Stimulated activated CD8-positive, alpha-beta memory T cell treated with anti-CD3 and anti-CD28 coated beads, Interleukin-2, amount 100 ng/mL, for 1 hour (primary cell): ENCODE data around the gene NEGR1.

Experiments
- DNase-seq, 2 donors: peaks; one replicate each; pipeline ENCODE4 v3.0.0-alpha.2; 2020; ENCODE audit warnings: low read depth in 2 of 2

Gene NEGR1

DNA sequence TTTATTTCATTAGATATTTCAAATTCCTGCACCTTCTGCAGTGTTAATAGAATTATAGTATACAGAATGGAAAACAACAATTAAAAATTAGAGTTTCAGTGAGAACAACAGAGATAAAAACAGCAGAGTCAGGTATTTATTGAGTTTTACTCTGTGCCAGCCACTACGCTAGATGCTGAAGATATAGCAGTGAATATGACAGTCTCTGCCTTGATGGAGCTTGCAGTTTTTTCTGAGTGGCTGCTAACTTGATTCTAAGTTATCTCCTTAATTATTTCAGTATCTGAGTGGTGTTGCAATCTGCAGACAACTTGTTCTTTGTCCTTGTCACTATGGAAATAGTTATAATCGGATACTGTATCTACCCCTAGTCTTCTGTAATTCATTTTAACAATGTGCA is 817.2 kb downstream of the NEGR1 start:
- no peak for DNase-seq

DNA sequence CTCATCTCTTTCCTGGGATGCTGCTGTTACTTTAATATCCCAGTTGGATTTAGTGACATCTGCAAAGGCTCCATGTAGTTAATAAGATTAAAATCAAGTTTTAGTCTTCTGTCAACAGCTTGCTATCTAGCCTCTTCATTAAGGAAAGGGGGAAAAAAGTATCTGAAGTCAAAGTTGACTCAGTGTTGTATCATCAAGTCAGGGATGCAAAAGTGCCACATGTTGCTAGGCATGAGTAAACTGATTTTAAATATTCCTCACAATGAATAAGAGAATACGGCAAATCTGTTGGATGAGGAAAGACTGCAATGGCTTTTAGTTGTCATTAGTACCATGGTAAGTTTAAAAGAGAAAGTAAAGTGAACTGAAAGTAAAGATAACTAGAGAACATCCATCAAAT is 818.3 kb downstream of the NEGR1 start:
- no peak for DNase-seq

DNA sequence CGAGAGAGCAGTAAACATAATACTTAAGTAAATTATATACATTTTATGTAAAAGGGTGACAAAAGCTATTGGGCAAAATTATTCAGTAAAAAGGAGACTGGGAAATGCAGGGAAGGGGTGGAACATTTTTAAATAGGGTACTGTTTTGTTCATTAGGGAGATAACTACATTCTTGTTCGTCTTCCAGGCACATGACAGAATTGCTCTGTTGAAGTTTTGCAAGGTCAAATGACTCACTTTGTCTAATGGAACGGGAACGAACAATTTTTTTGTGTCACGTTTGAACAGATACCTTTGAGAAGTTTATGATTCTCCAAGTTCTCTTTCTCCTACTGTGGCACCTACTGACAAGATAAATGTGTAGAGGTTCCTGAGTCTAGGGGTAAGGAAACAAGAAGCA is 819.2 kb downstream of the NEGR1 start:
- DNase-seq, result no peak

DNA sequence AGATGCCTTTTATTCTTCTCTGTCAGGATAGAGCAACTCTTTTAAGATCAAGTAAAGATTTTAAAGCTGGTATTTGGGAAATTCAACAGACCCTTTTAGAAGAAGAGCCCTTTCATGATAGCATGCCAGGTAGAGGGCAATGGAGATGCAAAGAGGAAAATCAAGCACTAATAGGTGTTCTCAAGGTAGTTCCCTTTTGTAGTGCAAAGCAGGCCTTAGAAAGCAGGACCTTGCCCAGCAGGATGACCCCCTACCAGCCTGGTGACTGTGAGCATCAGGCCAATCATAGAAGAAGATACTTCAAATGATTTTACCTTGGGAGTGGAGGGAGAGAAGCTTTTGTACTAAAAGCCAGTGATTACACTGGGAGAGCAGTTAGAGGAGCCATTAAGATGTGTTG is 820.1 kb downstream of the NEGR1 start:
- no peak for DNase-seq

DNA sequence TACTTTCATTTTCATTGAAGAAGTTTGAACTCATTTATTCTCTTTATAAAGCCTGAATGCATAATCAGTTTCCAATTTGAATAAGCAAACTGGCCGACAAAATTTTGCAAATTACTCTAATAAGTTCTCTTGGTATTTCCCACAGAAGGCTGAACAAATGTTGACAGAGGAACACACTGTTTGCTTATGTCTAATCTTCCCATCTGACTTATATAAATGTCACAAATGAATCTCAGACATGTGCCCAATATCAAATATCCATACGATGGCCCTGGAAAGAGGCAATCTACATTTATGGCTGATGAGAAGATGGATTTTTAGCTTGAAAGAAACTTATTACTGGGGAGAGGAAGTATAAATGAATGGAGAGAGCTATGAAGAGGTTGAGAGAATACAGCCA is 820.9 kb downstream of the NEGR1 start:
- no peak for DNase-seq

DNA sequence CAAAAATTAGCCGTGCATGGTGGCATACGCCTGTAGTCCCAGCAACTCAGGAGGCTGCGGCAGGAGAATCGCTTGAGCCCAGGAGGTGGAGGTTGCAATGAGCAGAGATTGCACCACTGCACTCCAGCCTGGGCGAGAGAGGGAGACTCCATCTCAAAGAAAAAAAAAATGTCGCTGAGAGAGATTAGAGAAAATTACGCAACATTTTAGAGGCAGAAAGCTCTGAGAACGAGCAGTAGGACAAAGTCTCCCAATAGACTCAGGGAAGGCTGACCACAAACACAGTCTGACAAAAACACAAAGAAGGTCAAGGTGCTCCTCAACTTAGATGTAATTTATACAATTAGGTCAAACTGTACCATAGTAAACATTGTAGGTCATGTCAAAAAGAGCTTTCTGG is 833.9 kb downstream of the NEGR1 start:
- no peak for DNase-seq

DNA sequence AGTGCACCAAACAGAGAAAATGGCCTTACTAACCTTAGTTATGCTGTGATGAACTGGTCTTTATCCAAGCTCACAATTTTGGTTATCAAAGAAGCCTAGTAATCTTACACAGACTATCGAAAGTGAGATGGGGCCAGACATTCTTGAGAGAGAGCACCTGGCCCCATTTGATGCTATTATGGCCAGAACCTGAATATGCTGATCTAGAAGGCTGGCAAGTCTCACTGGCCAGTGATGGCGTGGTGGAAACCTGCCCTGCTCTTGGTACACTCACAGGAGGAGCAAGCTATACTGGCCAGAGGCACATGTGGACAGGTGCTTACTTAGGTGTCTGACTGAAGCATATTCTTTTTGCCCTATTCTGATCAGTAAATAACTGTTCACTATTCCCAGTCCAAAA is 843.7 kb downstream of the NEGR1 start:
- no peak for DNase-seq

DNA sequence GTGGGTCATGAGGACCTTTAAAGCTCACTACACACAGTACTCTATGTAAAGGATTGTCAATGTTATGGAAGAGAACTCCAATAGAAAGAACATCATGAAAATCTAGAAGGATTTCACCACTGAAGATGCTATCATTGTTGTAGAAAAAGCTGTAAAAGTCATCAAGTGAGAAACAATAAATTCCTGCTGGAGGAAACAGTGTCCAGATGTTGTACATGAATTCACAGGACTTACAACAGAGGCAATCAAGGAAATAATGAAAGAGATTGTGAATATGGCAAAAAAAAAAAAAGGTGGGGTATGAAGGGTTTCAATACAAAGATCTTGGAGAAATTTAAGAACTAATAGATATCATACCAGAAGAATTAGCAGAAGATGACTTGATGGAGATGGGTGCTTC is 846.4 kb downstream of the NEGR1 start:
- no peak for DNase-seq

DNA sequence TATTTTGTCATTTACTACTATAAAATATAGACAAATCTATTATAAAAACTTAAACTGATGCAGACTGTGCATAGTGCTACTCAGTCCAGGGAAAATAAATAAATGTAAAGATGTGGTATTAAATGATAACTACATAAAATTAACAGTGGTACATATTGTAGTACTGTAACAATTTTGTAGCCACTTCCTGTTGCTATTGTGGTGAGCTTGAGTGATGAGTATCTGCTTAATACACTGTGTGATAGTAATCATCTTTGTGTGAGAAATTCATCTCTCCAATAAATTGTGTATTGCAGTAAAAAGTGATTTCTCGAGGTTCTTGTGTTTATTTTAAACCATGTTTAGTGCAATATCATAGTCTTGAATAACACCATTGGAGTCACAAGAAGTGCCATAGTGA is 848.1 kb downstream of the NEGR1 start:
- DNase-seq, result no peak

DNA sequence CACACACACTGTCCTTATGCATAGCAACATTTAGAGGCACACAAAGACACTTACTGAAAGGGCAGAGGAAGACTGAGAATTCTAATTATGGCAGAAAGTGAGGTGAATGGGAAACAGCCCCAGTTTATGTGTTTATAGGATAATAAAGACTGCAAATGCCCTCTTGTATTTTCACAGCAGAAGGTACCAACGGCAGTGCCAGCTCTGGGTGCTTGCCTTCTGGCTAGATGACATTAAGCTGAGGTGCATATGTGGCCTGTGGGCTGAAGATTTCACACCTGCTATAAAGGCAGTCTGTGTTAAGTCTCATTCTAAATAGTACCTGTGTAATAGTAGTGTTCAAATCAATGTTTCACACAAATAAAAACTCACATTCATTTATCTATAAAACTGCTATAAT is 854.3 kb downstream of the NEGR1 start:
- no peak for DNase-seq

DNA sequence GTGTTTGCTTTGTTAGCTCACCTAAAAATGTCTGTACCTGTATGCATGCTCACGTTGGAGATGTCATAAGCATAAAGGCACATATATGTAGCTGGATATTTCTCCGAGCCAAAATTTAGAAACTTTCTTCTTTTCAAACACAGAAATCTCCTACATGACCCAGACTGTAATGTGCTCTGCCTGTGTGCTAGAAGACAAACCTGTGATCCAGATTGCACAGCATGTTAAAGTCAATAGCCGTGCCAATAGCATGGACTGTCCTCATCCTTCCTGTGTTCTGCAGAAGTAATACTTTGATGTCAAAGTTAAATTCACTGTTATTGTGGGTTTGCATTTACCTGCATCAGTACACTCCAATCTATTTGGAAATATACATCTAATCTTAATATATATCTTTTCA is 855.3 kb downstream of the NEGR1 start:
- DNase-seq, result no peak

DNA sequence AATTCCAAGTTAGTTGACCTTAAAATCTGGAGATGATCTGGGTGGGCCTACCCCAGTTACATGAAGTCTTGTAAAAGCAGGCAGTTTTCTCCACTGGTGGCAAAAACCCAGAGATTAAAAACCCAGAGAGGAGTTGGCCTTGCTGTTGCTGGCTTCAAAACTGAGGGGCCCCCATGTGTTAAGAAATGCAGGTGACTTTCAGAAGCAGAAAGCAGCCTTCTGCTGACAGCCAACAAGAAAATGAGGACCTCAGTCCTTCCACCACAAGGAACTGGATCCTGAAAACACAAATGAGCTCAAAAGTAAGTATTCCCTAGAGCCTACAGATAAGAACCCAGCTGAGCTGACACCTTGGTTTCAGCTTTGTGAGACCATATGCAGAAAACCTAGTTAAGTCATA is 857.8 kb downstream of the NEGR1 start:
- no peak for DNase-seq

DNA sequence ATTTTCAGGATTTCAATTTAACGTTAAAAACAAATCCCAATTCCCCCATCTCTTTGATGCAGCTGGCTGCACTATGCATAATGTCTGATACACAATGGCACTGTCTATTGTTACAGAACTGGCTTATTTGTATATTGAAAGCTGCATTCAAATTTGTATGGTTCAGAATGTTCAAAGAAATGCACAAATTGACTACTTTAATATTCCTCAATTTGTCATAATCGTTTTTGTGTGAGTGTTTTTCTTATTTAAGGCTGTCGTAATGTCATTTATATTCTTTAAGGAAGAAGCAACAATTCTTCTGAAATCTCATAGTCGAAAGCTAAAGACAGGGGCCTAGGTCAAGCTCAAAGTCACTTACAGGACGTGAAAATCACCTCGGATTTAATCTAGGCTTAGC is 860.1 kb downstream of the NEGR1 start:
- DNase-seq, result no peak

DNA sequence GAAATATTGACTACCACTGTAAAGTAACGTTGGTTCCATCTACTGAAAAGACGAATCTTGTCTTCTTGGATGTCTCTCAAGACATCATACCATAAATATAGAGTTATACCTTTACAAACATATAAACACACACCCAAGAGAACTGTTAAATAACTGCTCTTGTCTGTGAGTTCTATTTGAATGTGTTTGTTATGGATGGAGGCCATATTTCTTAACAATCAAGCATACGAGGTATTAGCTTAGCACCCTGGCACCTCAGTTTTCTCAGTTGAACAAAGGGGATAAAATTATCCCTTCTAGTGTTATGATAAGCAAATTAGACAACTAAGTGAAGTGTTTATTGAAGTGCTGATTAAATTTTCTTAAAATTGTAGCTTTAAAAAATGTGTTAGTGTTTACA is 864.9 kb downstream of the NEGR1 start:
- no peak for DNase-seq

DNA sequence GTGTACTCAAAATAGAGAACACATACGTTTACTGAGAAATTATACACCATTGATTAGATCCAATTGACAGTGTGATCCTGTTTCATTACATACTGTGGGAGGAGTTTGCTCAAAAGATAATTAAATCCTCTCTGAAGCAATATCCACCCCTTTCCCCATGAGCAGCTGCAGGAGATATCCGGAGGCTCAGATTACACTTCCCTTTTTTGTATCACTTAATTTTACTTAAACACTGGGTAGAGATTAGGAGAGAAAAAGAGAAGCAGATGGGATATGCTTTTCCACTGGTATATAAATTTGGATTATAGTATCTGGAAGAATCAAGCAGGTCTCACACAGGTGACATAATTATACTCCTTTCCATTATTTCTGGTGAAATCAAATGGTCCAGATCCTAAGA is 868.2 kb downstream of the NEGR1 start:
- no peak for DNase-seq

DNA sequence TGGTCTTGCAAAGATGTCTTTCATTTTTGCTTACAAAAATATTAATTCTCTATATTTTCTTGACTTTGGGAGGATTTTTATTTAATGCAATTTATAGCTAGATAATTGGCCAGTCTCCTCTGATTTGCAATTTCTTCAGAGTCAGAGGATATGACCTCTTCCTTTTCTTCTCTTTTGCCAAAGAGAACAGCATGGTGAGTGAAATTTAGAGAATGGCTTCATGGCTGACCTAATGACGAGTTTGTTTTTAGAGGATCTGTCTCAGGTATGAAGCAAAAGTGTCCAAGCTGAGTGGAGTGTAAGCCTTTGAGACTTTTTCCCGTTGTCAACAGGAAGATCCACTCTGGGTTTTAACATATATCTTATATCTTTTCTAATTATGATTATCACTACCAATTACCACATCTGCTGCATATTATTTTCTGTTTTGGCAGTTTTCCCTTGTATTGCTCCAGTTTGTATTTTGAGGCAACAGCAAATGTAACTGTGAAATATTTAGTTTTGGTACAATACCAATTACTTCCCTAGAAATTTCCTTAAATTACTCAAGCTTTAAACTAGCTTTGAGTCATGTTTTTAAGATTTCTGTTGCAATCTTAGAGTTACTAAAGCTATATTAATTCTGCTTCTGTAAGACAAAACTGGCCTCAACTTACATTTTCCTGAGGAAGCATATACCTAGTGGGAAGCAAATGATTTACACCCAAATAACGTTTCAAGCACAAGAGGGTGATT is 868.7 kb downstream of the NEGR1 start:
- DNase-seq, result no peak

DNA sequence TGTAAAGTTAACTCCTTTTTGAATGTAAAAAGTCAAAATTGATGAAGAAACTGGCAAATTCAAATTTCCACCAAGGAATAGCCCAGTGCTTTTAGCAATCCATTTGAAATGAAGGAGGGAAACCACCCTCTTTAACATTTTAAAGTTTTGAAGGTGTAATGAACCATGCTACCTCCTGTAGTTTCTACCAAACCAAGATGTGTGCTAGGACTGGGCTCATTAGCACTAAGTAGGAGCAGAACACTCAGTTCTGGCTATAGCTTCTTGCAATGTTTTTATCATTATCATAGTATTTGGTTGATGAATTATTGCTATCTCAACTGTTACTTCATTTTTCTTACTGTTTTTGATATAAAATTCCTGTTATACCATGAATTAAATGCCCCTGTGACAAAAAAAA is 882.3 kb downstream of the NEGR1 start:
- no peak for DNase-seq

DNA sequence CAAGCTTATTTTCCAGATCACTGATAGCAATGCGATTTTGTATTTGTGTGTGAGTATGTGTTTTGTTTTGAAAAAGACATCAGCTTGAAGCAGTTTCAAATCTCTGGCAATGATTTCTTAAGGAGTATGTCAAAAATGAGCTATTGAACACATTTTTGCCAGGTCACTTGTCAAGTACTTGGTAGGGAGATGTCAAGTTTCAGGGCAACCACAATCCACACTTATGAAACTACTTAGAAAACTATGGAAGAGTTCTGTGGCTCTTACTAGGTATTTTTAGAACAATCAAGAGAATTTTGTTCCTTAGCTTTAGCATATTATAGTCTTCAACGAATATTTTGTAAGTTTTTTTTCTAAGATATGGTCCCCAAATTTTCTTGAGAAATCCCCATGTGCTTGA is 882.7 kb downstream of the NEGR1 start:
- DNase-seq, result no peak

DNA sequence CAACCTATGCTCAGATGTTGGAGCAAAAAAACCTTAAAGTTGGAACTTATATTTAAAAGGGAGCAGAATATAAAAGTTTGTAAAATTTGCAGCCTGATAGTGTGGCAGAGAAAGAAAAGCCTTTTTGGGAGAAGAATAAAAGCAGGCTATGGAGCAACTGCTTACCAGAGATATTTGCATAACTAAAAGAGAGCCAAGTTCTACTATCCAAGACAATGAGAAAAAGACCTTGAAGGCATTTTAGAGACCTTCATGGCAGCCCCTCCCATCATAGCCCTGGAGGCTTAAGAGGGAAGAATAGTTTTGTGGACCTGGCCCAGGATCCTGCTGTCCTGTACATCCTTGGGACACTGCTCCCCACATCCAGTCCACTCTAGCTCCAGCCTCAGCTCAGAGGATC is 889.0 kb downstream of the NEGR1 start:
- no peak for DNase-seq

DNA sequence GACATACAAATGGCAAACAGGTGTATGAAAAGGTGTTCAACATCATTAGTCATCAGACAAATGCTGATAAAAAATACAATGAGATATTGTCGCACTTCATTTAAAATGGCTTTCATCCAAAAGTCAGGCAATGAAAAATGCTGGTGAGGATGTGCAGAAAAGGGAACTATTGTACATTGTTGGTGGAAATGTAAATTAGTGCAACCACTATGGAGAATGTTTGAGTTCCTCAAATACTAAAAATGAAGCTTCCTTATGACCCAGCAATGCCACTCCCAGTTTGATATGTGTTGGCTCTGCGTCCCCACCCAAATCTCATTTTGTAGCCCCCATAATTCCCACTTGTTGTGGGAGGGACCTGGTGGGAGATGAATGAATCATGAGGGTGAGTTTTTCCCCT is 891.8 kb downstream of the NEGR1 start:
- DNase-seq, result no peak

DNA sequence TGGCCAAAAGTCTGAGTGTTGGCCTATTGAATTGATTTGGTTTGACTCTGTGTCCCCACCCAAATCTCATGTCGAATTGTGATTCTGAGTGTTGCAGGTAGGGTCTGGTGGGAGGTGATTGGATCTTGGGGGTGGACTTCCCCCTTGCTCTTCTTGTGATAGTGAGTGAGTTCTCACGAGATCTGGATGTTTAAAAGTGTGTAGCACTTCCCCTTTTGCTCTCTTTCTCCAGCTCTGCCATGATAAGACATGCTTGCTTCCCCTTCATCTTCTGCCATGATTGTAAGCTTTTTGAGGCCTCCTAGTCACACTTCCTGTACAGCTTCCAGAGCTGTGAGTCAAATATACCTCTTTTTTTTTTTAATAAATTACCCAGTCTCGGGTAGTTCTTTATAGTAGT is 904.5 kb downstream of the NEGR1 start:
- DNase-seq, result no peak

DNA sequence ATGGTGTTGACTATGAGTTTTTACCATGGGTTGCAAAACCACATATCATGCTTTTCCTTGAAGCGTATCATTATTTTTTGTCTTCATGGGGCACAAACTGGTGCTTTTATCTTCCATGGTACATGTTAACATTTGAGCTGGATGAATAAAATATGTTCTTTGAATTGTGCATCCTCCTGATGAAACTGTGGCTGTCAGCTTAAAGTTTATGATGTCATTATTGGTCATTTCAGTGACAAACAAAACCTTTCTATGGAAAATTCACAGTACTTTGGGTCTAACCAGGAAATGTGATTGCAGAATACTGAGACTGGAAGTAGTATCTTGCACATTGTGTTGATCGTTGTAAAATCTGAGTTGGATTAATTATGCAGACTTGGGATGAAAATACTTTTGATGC is 909.8 kb downstream of the NEGR1 start:
- DNase-seq, result no peak

DNA sequence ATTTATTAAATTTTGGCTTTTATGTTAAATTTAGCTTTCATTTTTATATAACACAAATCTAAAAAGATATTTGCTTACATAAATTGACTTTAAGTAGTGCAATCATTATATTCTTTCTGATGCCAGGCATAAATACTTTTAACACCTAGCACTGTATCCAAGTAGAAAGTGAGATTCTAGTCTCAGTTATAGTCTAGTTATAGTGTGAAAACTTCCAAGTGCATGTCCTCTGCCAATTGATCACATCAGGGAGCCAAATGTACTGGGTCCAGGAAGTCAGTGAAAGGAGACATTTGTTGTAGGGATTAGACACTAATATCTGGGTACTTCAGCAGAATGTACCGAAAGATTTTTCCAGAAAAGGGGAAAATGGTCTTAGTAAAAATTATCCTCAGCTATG is 910.8 kb downstream of the NEGR1 start:
- no peak for DNase-seq

DNA sequence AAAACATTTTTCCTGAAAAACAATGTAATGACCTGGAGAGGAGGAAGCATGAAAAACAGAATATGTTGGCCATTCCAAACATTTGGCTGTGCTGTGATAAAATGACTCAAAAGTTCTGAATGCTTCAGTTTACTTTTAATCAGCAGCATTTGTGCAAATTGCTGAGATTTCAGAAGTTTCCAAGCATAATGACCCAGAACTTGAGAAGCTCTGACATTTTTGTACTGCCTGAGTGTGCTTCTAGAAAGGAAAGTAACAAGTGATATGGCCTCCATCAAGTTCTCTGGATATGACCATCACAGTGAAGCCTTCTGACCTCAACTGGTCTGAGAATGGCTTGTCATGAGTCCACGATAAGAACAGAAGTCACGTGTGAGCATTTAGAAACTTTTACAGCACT is 918.1 kb downstream of the NEGR1 start:
- DNase-seq, result no peak

DNA sequence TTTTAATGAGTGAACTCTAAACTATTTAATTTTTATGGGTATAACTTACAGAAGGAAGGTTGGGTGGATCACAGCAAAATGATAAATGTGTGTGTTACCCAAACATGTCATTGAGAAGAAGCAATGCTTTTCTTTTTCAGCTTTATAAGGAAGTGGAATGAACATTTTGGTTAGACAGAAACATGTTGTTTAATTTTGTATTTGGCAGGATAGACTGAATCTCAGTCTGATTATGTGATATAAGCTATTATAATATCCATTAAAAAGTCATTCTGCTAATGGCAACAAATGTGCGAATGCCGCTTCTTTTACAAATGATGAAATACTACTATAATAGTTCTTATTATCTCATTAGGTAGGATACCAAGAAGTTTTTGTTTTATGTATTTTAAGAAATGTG is 919.6 kb downstream of the NEGR1 start:
- DNase-seq, result no peak
